ENCODE measurements around the gene SYTL2.

The SYTL2 gene

GRCh38 chr11:85651118-85651517 lies 159.8 kb downstream of the SYTL2 start:
- DNase-seq (ENCODE audit: low read depth) = no peak

- peak; percentile 45 for DNase-seq (ENCODE audit: low read depth)
Measured at GRCh38 chr11:85647604-85648299, 163.2 kb downstream of the SYTL2 start, which contains the start of gene TMEM126A. Gene TMEM126A (plus strand): TSS chr11:85647967. CDS start chr11:85650256, 2,289 bp downstream.

DNA sequence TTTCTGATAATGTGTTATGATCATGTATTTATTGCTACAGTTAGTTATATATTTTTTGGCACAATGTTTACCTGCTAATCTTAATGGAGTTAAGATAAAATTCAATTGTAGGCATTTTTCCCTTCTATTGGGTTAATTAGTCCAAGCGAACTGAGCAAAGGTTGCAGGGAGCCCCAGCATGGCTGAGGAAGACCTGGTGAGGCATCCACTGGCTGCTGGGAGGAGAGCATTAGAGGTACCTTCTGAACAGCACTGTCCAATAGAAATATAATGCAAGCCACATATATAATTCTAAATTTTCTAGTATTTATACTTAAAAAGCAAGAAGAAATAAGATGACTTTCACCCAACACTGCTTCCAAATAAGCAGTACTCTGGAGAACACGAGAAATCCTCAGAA lies 163.9 kb downstream of the SYTL2 start:
- no peak for DNase-seq (ENCODE audit: low read depth)

Data from CMK (cell line).